ENCODE results near the gene SCN2A.

DNA sequence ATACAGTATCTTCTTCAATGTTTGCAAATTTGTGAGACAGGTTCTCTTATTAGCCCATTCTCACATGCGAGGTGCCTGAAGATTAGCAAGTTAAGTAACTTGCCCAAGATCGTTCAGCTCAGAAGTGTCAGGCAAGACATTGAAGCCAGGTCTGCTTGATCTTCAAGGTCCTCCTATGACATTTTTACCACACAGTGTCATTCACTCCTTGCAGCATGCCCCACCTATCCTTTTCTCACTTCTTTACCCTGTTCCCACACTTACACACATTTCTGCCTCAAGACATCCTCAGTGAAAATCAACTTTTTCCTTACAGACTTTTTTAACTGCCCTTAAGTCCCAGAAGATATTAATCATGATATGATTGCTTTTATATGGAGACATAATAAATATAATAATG, 73.8 kb downstream of the SCN2A start:
- TF ChIP-seq ESRRA (IDR thresholded peaks at IDR 0.05; ENCODE audit: borderline replicate concordance, low read depth) (no peak), MIER1 (IDR thresholded peaks at IDR 0.05; ENCODE audit: low read depth) (no peak), GABPA (tag; conservative IDR thresholded peaks at IDR 0.05; ENCODE audit: low read depth) (no peak), SMARCA5 (IDR thresholded peaks at IDR 0.05) (no peak), RAD21 (CRISPR knock-in tag; conservative IDR thresholded peaks at IDR 0.05 in 1 of 2, IDR thresholded peaks at IDR 0.05 in 1 of 2) (no peak)
- TF ChIP-seq, protein P1, sequence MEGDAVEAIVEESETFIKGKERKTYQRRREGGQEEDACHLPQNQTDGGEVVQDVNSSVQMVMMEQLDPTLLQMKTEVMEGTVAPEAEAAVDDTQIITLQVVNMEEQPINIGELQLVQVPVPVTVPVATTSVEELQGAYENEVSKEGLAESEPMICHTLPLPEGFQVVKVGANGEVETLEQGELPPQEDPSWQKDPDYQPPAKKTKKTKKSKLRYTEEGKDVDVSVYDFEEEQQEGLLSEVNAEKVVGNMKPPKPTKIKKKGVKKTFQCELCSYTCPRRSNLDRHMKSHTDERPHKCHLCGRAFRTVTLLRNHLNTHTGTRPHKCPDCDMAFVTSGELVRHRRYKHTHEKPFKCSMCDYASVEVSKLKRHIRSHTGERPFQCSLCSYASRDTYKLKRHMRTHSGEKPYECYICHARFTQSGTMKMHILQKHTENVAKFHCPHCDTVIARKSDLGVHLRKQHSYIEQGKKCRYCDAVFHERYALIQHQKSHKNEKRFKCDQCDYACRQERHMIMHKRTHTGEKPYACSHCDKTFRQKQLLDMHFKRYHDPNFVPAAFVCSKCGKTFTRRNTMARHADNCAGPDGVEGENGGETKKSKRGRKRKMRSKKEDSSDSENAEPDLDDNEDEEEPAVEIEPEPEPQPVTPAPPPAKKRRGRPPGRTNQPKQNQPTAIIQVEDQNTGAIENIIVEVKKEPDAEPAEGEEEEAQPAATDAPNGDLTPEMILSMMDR (IDR thresholded peaks at IDR 0.05 in 2 of 3, conservative IDR thresholded peaks at IDR 0.05 in 1 of 3; ENCODE audit: insufficient read depth in 2 of 3, low read depth in 1 of 3, low read length in 3 of 3), result no peak
- TF ChIP-seq, protein P2, sequence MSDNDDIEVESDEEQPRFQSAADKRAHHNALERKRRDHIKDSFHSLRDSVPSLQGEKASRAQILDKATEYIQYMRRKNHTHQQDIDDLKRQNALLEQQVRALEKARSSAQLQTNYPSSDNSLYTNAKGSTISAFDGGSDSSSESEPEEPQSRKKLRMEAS (CRISPR knock-in tag; IDR thresholded peaks at IDR 0.05), result no peak
